Lung (tissue), 12 donors: Measurements from ENCODE around the gene TLE4. TPM values are rescaled to one million over a fixed set of nuclear protein-coding genes. Genes with fewer than 3 reads are reported as not detected.

Experiments used
- ATAC-seq: fragments of 200-7000 bp; cut with Tn5 transposase; one replicate; pipeline ENCODE4 v1.9.1; 2020; ENCODE audit warnings: moderate number of reproducible peaks; ENCODE audit not compliant: insufficient read depth, low FRiP score
- DNase-seq, 3 donors: peaks; one replicate each; pipeline ENCODE4 v3.0.0-alpha.2; 2013 to 2017
- H3K27ac ChIP-seq, 2 donors: one replicate each; pipeline ENCODE4 v1.5.1; 2013; ENCODE audit warnings: mild to moderate bottlenecking in 2 of 2, moderate library complexity in 2 of 2, control low read depth in 1 of 2, inconsistent platforms in 1 of 2, low read depth in 1 of 2, low read length in 1 of 2
- H3K27me3 ChIP-seq, 3 donors: one replicate each; pipeline ENCODE4 v1.5.1; 2013; ENCODE audit warnings: low read length in 2 of 3; ENCODE audit not compliant: control insufficient read depth in 3 of 3, insufficient read depth in 3 of 3
- H3K36me3 ChIP-seq, 4 donors: one replicate each; pipeline ENCODE4 v1.5.1; 2013; ENCODE audit warnings: low read length in 4 of 4, mild to moderate bottlenecking in 1 of 4, moderate library complexity in 1 of 4; ENCODE audit not compliant: control insufficient read depth in 4 of 4, insufficient read depth in 4 of 4
- H3K4me1 ChIP-seq, 5 donors: one replicate each; pipeline ENCODE4 v1.5.1; 2013; ENCODE audit warnings: low read length in 5 of 5, mild to moderate bottlenecking in 2 of 5, moderate library complexity in 1 of 5; ENCODE audit not compliant: control insufficient read depth in 5 of 5, insufficient read depth in 5 of 5
- H3K4me3 ChIP-seq: one replicate; pipeline ENCODE4 v1.5.1; 2013; ENCODE audit warnings: mild to moderate bottlenecking, control low read depth, moderate library complexity
- H3K9ac ChIP-seq, 2 donors: one replicate each; pipeline ENCODE4 v1.5.1; 2013; ENCODE audit warnings: low read length in 2 of 2, control low read depth in 1 of 2; ENCODE audit not compliant: insufficient read depth in 1 of 2
- H3K9me3 ChIP-seq, 4 donors: one replicate each; pipeline ENCODE4 v1.5.1; 2013; ENCODE audit warnings: low read length in 3 of 4, mild to moderate bottlenecking in 1 of 4, moderate library complexity in 1 of 4; ENCODE audit not compliant: control insufficient read depth in 4 of 4, insufficient read depth in 3 of 4
- CTCF ChIP-seq: IDR thresholded peaks from 2 replicates; pipeline ENCODE4 v1.5.1; 2012; ENCODE audit warnings: mild to moderate bottlenecking; ENCODE audit errors: control extremely low read depth, extremely low read depth
- WGBS, 2 donors: extraction: QIAGEN DNeasy Blood & Tissue Kit; methylation state at CpG; one replicate each; pipeline ENCODE4 v1.1.7; 2013; 5-methylcytosine and 5-hydroxymethylcytosine counted together
- polyA plus RNA-seq, 2 donors: library from polyadenylated mRNA; stranded (reverse); fragments of 200-250 nt; gene quantifications; one replicate each; pipeline ENCODE4 v1.2.1, GENCODE V29; 2013
- total RNA-seq, 2 donors: library from RNA; depleted of rRNA in 1 of 2; stranded (reverse); fragments of >200 nt in 1 of 2; gene quantifications; one replicate each; pipeline ENCODE4 v1.2.1, GENCODE V29; 2014 to 2021
- donor health status: control.
- donor health status: control.
- donor health status: Bipolar disorder and iron deficiency.
- donor health status: healthy.
- donor health status: DM: yes; HTN: yes; CAD: no.

The TLE4 gene
- total and polyA plus RNA-seq, 4 donors, result 6.1 to 44.1 (median 26.3) TPM

DNA sequence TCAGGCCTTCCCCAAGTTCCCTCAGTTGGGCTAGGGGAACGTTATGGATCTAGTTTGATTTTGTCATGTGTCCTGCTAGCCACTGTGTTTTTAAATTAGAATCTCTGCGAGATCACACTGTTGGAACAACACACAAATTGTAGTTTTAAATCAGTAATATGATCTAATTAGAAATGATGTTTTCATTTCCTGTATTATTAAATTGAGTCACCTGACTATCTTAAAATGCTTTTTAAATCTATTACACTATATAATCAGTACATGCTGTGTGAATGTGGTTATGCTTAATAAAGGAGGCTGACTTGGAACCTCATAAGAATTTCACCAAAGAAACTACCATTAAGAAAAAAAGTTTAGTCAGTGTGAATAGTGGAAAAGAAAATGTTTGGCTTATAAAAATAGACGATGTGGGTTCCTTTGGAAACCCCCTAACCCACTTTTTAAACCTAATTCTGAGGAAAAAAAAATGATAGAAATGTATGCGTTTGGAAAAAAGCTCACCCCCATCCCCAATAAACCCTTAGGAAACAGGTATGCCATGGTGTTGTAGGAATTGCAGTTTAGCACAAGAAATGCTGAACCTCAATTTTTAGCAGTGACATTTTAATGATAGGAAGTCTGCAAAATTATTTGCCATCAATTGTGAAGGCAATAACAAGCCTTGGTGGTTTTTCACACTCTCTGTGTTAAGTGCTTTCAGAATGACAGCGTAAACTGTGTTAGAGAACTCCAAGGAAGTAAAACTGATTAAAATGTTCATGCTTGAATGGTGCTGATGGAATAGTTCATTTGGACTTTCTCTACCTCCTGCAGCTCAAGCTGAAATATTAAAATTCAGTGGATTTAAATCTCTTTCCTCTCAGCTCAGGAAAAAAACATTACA lies 59.0 kb downstream of the TLE4 start:
- DNase-seq (no peak), ATAC-seq (no peak)
- Histone ChIP-seq H3K9ac (no peak overlapping the region), H3K27me3 (no peaks in the 10 kb centered on the region), H3K4me3 (no peak overlapping the region), H3K4me1 (peaks cover 0 to 6% (median 3%) of the 10 kb centered on the region in 5 donors), H3K9me3 (no peaks in the 10 kb centered on the region), H3K36me3 (no peaks in the 10 kb centered on the region), H3K27ac (no peak overlapping the region)
- 79% methylated on average over 5 of the region's 5 CpGs for WGBS, 2 donors
- no peak for TF ChIP-seq CTCF

DNA sequence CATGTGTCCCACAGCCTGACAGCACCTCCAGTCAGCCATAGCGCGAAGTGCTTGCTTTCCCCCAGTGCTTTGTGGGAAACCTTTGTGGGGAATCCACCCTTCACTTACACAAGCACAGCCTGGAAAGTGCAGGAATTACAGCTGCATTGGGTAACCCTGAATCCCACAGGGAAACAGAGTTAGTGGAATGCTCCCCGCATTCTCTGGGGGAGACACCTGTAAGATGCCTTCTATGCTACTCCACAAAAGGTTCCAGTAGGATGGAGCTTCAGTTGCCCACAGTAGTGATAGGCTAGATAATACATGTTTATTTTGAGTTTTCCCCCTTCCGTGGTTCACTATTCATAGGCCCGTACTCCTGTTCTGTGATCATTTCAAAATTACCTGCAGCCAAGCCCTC lies 60.3 kb downstream of the TLE4 start:
- Histone ChIP-seq H3K27ac (no peak overlapping the region), H3K9ac (no peak overlapping the region), H3K4me1 (peaks cover 0 to 6% (median 3%) of the 10 kb centered on the region in 5 donors), H3K27me3 (no peaks in the 10 kb centered on the region), H3K9me3 (no peaks in the 10 kb centered on the region), H3K36me3 (no peaks in the 10 kb centered on the region), H3K4me3 (no peak overlapping the region)
- ATAC-seq (no peak), DNase-seq (no peak)
- TF ChIP-seq CTCF, result no peak
- 97 to 99% methylated on average over 5 of the region's 5 CpGs for WGBS, 2 donors

GRCh38 chr9:79632705-79633104 lies 60.9 kb downstream of the TLE4 start:
- peaks cover 0 to 6% (median 3%) of the 10 kb centered on the region in 5 donors for H3K4me1 ChIP-seq
- ATAC-seq (no peak), DNase-seq (no peak)
- no peaks in the 10 kb centered on the region for H3K27me3 ChIP-seq
- no peak for TF ChIP-seq CTCF
- no peaks in the 10 kb centered on the region for H3K9me3 ChIP-seq
- peak overlapping the region in 1 of 2 donors; percentile 27 for H3K27ac ChIP-seq
- peaks cover 0 to 4% (median under 1%) of the 10 kb centered on the region in 4 donors for H3K36me3 ChIP-seq
- H3K9ac ChIP-seq, result no peak overlapping the region
- WGBS, 2 donors, result 81 to 89% methylated on average over 1 of the region's 1 CpG
- H3K4me3 ChIP-seq, result no peak overlapping the region
